Forelimb muscle (tissue), 1 donor: ENCODE data around the gene FAM171A1. TPM values are rescaled to one million over a fixed set of nuclear protein-coding genes. Genes with fewer than 3 reads are reported as not detected.

Experiments used
- DNase-seq: peaks from one replicate; pipeline ENCODE4 v3.0.0-alpha.2; 2013; ENCODE audit warnings: low read depth
- polyA plus RNA-seq: library from polyadenylated mRNA; unstranded; fragments of 120-200 nt; gene quantifications from one replicate; pipeline ENCODE4 v1.2.1, GENCODE V29; 2013; ENCODE audit not compliant: insufficient read length

FAM171A1 gene
- polyA plus RNA-seq, 1 donor = 27.2 TPM

DNA sequence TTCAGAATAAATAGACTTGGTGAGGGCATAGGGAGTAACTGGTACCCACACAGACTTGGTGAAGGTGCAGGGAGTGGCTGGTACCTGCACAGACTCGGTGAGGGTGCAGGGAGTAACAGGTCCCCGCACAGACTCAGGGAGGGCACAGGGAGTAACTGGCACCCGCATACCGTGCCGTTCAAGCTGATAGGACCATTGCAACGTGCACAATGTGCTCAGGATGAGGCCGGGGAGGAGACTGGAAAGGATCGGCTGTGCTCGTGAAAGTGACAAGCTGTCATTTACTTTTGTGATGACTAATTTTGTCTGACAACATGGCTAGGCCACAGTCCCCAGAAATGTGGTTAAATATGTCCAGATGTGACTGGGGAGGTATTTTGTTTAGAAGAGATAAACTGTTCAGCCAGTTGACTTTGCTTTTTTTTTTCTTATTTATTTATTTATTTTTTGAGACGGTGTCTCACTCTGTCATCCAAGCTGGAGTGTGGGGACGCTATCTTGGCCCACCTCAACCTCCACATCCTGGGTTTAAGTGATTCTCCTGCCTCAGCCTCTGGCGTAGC is 126.4 kb downstream of the FAM171A1 start:
- no peak for DNase-seq

DNA sequence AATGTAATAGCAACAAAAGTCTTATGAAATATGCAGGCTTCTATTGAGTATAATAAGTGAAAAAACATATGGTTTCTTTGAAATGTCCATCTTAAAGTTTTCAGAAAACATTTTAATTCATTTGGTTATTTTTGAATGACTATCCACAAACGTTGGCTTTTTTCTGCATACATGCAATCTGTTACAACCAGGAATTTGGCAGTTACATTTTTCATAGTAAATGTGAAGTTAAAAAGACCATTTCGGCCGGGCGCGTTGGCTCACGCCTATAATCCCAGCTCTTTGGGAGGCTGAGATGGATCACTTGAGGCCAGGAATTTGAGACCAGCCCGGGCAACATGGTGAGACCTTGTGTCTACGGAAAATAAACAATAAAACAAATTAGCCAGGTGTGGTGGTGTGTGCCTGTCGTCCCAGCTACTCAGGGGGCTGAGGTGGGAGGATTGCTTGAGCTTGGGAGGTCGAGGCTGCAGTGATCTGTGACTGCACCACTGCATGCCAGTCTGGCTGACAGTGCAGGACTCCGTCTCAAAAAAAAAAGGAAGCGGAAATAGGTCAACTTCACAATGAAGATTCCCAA is 128.7 kb downstream of the FAM171A1 start:
- no peak for DNase-seq

- no peak for DNase-seq
These were observed 129.8 kb downstream of the FAM171A1 start for GRCh38 chr10:15241306-15241705.

GRCh38 chr10:15238555-15239335 is 132.3 kb downstream of the FAM171A1 start:
- no peak for DNase-seq

DNA sequence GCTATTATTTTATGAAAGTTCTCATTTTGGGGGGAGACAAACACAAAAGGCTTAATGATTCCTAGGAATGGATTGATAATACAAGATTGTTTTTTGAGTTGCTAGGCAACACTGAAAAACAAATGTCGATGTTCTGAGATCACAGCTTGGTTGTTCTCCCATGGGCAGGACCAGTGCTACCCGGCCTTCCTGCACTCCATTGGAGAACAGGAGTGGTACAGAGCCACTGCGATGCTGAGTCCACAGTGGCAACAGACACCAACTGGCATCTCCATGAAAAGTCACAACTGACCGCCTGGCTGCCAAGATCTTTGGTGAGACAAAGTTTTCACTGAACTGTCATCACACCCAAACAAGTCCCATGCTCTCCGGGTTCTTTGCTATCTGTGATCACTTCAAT is 133.7 kb downstream of the FAM171A1 start:
- peak; percentile 68 for DNase-seq

- DNase-seq = no peak
These were observed 134.7 kb downstream of the FAM171A1 start for GRCh38 chr10:15236340-15236739.

- DNase-seq = no peak
These were observed 138.8 kb downstream of the FAM171A1 start for GRCh38 chr10:15232279-15232678.

GRCh38 chr10:15231426-15231825 is 139.7 kb downstream of the FAM171A1 start:
- DNase-seq = no peak

- no peak for DNase-seq
These were observed 140.8 kb downstream of the FAM171A1 start for GRCh38 chr10:15230257-15230656.

- DNase-seq = no peak
These were observed 141.8 kb downstream of the FAM171A1 start for GRCh38 chr10:15229268-15229667.

GRCh38 chr10:15228426-15228825 is 142.7 kb downstream of the FAM171A1 start:
- no peak for DNase-seq

GRCh38 chr10:15227611-15228372 is 143.3 kb downstream of the FAM171A1 start:
- no peak for DNase-seq

- DNase-seq = no peak
These were observed 145.6 kb downstream of the FAM171A1 start for GRCh38 chr10:15225511-15225910.

GRCh38 chr10:15224948-15225347 is 146.1 kb downstream of the FAM171A1 start:
- no peak for DNase-seq

DNA sequence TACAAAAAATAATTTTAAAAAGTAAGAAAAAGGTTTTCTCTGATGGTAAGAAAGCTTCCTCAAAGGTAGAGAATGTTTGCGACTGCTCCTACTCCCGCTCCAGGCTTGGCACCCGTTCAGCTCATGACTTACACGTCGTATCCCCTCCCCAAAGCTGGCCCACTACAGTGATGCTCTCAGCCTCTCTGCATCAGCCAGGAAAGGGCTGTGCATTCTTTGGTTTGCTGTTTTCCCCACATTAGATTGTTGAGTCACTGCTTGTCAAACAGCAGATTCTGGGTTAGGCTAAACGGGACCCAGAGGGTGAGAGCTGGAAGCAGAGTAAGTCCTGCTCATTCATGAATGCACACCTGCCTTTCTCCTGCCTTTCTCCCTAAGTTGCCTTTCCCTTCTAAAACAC is 147.9 kb downstream of the FAM171A1 start:
- no peak for DNase-seq

GRCh38 chr10:15222511-15222910 is 148.6 kb downstream of the FAM171A1 start:
- DNase-seq = no peak

DNA sequence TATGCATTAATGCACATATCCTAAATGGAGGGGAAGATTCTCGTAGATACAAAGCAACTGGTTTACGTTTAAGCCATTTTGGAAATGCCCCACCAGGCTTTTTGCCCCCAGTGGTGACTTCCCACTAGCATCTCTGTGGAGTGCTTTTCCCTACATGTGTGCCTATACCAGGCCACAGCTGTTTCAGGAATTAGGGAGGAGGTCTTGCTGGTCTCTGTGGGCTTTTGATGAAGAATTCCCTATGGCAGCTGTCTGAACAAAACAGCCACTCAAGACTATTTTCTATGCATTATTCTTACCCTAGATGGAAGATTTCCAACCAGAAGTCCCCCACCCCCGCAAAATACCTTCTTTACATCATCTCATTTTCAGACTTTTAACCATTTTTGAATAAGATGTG is 150.6 kb downstream of the FAM171A1 start:
- DNase-seq = no peak

DNA sequence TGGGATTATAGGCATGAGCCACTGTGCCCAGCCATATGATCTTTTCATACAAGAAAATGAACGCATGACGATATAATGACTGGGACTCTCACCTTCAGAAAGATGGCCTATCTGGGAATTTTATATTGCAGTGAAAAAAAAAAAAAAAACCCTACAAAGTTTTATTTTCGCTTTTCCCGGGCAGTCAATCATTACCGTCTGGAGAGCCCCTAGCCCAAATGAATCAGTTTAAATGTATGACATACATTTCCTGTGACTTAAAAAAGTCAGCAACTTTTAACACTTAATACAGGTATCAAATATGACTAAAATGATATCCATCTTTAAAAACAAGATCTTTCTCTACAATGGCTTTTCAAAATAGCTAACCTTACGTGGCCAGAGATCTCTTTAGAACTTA is 154.4 kb downstream of the FAM171A1 start:
- DNase-seq = no peak

GRCh38 chr10:15214237-15214636 is 156.9 kb downstream of the FAM171A1 start:
- no peak for DNase-seq

- no peak for DNase-seq
These were observed 157.6 kb downstream of the FAM171A1 start for GRCh38 chr10:15213461-15213861.

DNA sequence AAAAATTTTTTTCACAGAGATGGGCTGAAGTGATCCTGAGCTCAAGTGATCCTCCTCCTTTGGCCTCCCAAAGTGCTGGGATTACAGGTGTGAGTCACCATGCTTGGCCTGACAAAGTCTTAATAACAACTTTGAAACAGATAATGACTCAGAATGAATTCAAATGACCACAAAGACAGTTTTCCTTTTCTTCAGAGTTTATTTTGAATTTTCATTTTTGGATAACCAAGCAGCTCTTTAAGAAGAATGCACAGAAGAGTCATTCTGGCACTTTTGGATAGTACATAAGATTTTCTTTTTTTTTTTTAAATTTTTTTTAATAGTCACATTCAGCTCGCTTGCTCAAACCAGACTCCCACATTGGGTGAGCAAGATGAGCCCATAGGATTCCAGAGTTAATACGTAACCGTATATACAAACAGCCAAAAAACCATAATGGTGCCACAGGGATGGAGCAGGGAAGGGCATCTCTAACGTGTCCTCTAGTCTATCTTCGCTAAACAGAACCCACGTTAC is 159.6 kb downstream of the FAM171A1 start:
- no peak for DNase-seq

- no peak for DNase-seq
These were observed 160.6 kb downstream of the FAM171A1 start for GRCh38 chr10:15210521-15210920.
